Trophoblast cell (in vitro differentiated cells and primary cell): Measurements from ENCODE around the gene TMEM87B.
A peak's percentile ranks its signal among the peaks of the same experiment; 100 is the strongest.

Source experiments
- DNase-seq, 2 donors: peaks; one replicate each; pipeline ENCODE4 v3.0.0-alpha.2; 2016
- H2AFZ ChIP-seq: 2 replicates; pipeline ENCODE4 v1.6.1; 2013; ENCODE audit warnings: low read length, moderate library complexity, mild to moderate bottlenecking; ENCODE audit not compliant: insufficient read depth, poor library complexity
- H2AK5ac ChIP-seq: 2 replicates; pipeline ENCODE4 v1.6.1; 2013; ENCODE audit warnings: mild to moderate bottlenecking, low read length
- H2BK120ac ChIP-seq: 2 replicates; pipeline ENCODE4 v1.6.1; 2013; ENCODE audit warnings: low read length, mild to moderate bottlenecking, moderate library complexity; ENCODE audit not compliant: insufficient read depth, poor library complexity
- H2BK12ac ChIP-seq: 2 replicates; pipeline ENCODE4 v1.6.1; 2013; ENCODE audit warnings: mild to moderate bottlenecking, low read length, moderate library complexity
- H2BK5ac ChIP-seq: 2 replicates; pipeline ENCODE4 v1.6.1; 2013; ENCODE audit warnings: low read length, low read depth, moderate library complexity, mild to moderate bottlenecking; ENCODE audit not compliant: poor library complexity
- H3K14ac ChIP-seq: 2 replicates; pipeline ENCODE4 v1.6.1; 2013; ENCODE audit warnings: mild to moderate bottlenecking, low read length
- H3K18ac ChIP-seq: 2 replicates; pipeline ENCODE4 v1.6.1; 2013; ENCODE audit warnings: mild to moderate bottlenecking, low read length
- H3K23ac ChIP-seq: 2 replicates; pipeline ENCODE4 v1.6.1; 2013; ENCODE audit warnings: low read length
- H3K27ac ChIP-seq: 2 replicates; pipeline ENCODE4 v1.5.1; 2013; ENCODE audit warnings: low read depth, mild to moderate bottlenecking, inconsistent platforms, low read length, moderate library complexity
- H3K27me3 ChIP-seq: 2 replicates; pipeline ENCODE4 v1.6.1; 2013; ENCODE audit warnings: inconsistent platforms, mild to moderate bottlenecking, low read length, moderate library complexity; ENCODE audit not compliant: insufficient read depth
- H3K36me3 ChIP-seq, 2 experiments: 1 replicate in 1 of 2; 2 replicates in 1 of 2; pipeline ENCODE4 v1.6.1; 2013; ENCODE audit warnings: low read length in 2 of 2, mild to moderate bottlenecking in 2 of 2, moderate library complexity in 1 of 2; ENCODE audit not compliant: insufficient read depth in 2 of 2, control insufficient read depth in 1 of 2
- H3K4ac ChIP-seq: 2 replicates; pipeline ENCODE4 v1.6.1; 2013; ENCODE audit warnings: low read depth, mild to moderate bottlenecking, low read length, moderate library complexity
- H3K4me1 ChIP-seq, 2 experiments: 1 replicate in 1 of 2; 2 replicates in 1 of 2; pipeline ENCODE4 v1.6.1; 2013; ENCODE audit warnings: low read length in 2 of 2, mild to moderate bottlenecking in 2 of 2, moderate library complexity in 1 of 2; ENCODE audit not compliant: insufficient read depth in 2 of 2, control insufficient read depth in 1 of 2
- H3K4me2 ChIP-seq: 2 replicates; pipeline ENCODE4 v1.6.1; 2013; ENCODE audit warnings: inconsistent platforms, mild to moderate bottlenecking, low read length, moderate library complexity
- H3K4me3 ChIP-seq: 2 replicates; pipeline ENCODE4 v1.5.1; 2013; ENCODE audit warnings: mild to moderate bottlenecking, low read depth, low read length, inconsistent platforms
- H3K79me1 ChIP-seq: one replicate; pipeline ENCODE4 v1.6.1; 2013; ENCODE audit warnings: low read length
- H3K79me2 ChIP-seq: 2 replicates; pipeline ENCODE4 v1.6.1; 2013; ENCODE audit warnings: low read length, mild to moderate bottlenecking; ENCODE audit not compliant: control insufficient read depth, insufficient read depth, poor library complexity
- H3K9ac ChIP-seq: 2 replicates; pipeline ENCODE4 v1.6.1; 2013; ENCODE audit warnings: mild to moderate bottlenecking, low read length
- H3K9me3 ChIP-seq: 2 replicates; pipeline ENCODE4 v1.6.1; 2013; ENCODE audit warnings: low read depth, mild to moderate bottlenecking, control low read depth, inconsistent platforms, low read length; ENCODE audit not compliant: insufficient read depth
- H4K12ac ChIP-seq: 2 replicates; pipeline ENCODE4 v1.6.1; 2013; ENCODE audit warnings: low read depth, mild to moderate bottlenecking, low read length, moderate library complexity
- H4K8ac ChIP-seq: 2 replicates; pipeline ENCODE4 v1.6.1; 2013; ENCODE audit warnings: low read depth, mild to moderate bottlenecking, low read length, moderate library complexity
- H4K91ac ChIP-seq: one replicate; pipeline ENCODE4 v1.6.1; 2013; ENCODE audit warnings: low read depth, mild to moderate bottlenecking, low read length, moderate library complexity
- WGBS: extraction: QIAGEN DNeasy Blood & Tissue Kit; methylation state at CpG from one replicate; pipeline ENCODE4 v1.1.7; 2013; ENCODE audit warnings: missing lambda C conversion rate; ENCODE audit not compliant: insufficient read length, insufficient coverage; ENCODE audit errors: extremely low coverage; 5-methylcytosine and 5-hydroxymethylcytosine counted together

The TMEM87B gene

GRCh38 chr2:112144966-112145365, 89.9 kb downstream of the TMEM87B start:
- no peak overlapping the region for H4K91ac ChIP-seq
- H3K4me2 ChIP-seq: no peak overlapping the region
- H4K8ac ChIP-seq: no peak overlapping the region
- H3K14ac ChIP-seq: no peak overlapping the region
- DNase-seq: no peak
- no peaks in the 10 kb centered on the region for H3K36me3 ChIP-seq
- peaks cover 10% of the 10 kb centered on the region for H3K27me3 ChIP-seq
- WGBS: no CpG with 5 or more reads among the region's 6 CpGs
- H3K4ac ChIP-seq: no peak overlapping the region
- H3K23ac ChIP-seq: no peak overlapping the region
- H3K79me1 ChIP-seq: peaks cover 5% of the 10 kb centered on the region
- H3K27ac ChIP-seq: no peak overlapping the region
- no peaks in the 10 kb centered on the region for H3K79me2 ChIP-seq
- H3K18ac ChIP-seq: no peak overlapping the region
- H3K4me1 ChIP-seq: peaks cover 9 to 12% of the 10 kb centered on the region in 2 experiments
- H2BK120ac ChIP-seq: no peak overlapping the region
- no peak overlapping the region for H2AFZ ChIP-seq
- H2BK12ac ChIP-seq: no peak overlapping the region
- H4K12ac ChIP-seq: no peak overlapping the region
- H2BK5ac ChIP-seq: no peak overlapping the region
- H3K9me3 ChIP-seq: peaks cover 2% of the 10 kb centered on the region
- no peak overlapping the region for H3K9ac ChIP-seq
- H2AK5ac ChIP-seq: no peak overlapping the region
- no peak overlapping the region for H3K4me3 ChIP-seq

GRCh38 chr2:112147382-112148168, 92.5 kb downstream of the TMEM87B start:
- Histone ChIP-seq H3K18ac (no peak overlapping the region), H2AFZ (no peak overlapping the region), H3K27ac (no peak overlapping the region), H4K12ac (no peak overlapping the region), H3K4ac (no peak overlapping the region), H3K79me2 (no peaks in the 10 kb centered on the region), H3K9me3 (no peaks in the 10 kb centered on the region), H2BK5ac (no peak overlapping the region), H3K4me3 (no peak overlapping the region), H3K27me3 (no peaks in the 10 kb centered on the region), H3K36me3 (peaks cover 0 to 3% of the 10 kb centered on the region in 2 experiments), H2BK12ac (no peak overlapping the region), H4K91ac (no peak overlapping the region), H2BK120ac (no peak overlapping the region), H2AK5ac (no peak overlapping the region), H3K14ac (no peak overlapping the region), H3K23ac (no peak overlapping the region), H3K9ac (no peak overlapping the region), H4K8ac (no peak overlapping the region), H3K4me1 (peaks cover 17 to 19% of the 10 kb centered on the region in 2 experiments), H3K79me1 (peaks cover 11% of the 10 kb centered on the region), H3K4me2 (no peak overlapping the region)
- DNase-seq: no peak
- no CpG with 5 or more reads among the region's 17 CpGs for WGBS

- Histone ChIP-seq H3K27ac (no peak overlapping the region), H2AFZ (no peak overlapping the region), H3K79me2 (no peaks in the 10 kb centered on the region), H3K27me3 (no peaks in the 10 kb centered on the region), H3K4me1 (peaks cover 17 to 19% of the 10 kb centered on the region in 2 experiments), H3K9me3 (no peaks in the 10 kb centered on the region), H3K23ac (no peak overlapping the region), H4K8ac (no peak overlapping the region), H3K4me2 (no peak overlapping the region), H3K14ac (no peak overlapping the region), H4K12ac (no peak overlapping the region), H2BK5ac (no peak overlapping the region), H4K91ac (peak overlapping the region; percentile 1), H3K9ac (no peak overlapping the region), H2BK120ac (no peak overlapping the region), H3K4me3 (no peak overlapping the region), H2AK5ac (peak overlapping the region; percentile 6), H3K36me3 (peaks cover 0 to 3% of the 10 kb centered on the region in 2 experiments), H3K4ac (no peak overlapping the region), H2BK12ac (peak overlapping the region; percentile 3), H3K79me1 (peaks cover 11% of the 10 kb centered on the region), H3K18ac (no peak overlapping the region)
- DNase-seq: no peak
- WGBS: no CpG with 5 or more reads among the region's 2 CpGs
Measured at GRCh38 chr2:112148477-112148876, 93.4 kb downstream of the TMEM87B start.

GRCh38 chr2:112149194-112149593, 94.1 kb downstream of the TMEM87B start:
- peaks cover 17 to 19% of the 10 kb centered on the region in 2 experiments for H3K4me1 ChIP-seq

More at GRCh38 chr2:112149194-112149593, 94.1 kb downstream of the TMEM87B start:
- no peak overlapping the region for H3K9ac ChIP-seq
- DNase-seq: no peak
- no peaks in the 10 kb centered on the region for H3K9me3 ChIP-seq
- H3K4me3 ChIP-seq: no peak overlapping the region
- H2AK5ac ChIP-seq: peak overlapping the region; percentile 90
- H3K27ac ChIP-seq: peak overlapping the region; percentile 75
- H4K8ac ChIP-seq: peak overlapping the region; percentile 72
- H4K12ac ChIP-seq: no peak overlapping the region
- peak overlapping the region; percentile 97 for H2BK12ac ChIP-seq
- peak overlapping the region; percentile 57 for H3K4ac ChIP-seq
- peak overlapping the region; percentile 65 for H2BK5ac ChIP-seq
- H3K36me3 ChIP-seq: peaks cover 0 to 3% of the 10 kb centered on the region in 2 experiments
- no peak overlapping the region for H3K23ac ChIP-seq
- H2AFZ ChIP-seq: no peak overlapping the region
- H3K18ac ChIP-seq: peak overlapping the region; percentile 76
- H2BK120ac ChIP-seq: peak overlapping the region; percentile 92
- H3K14ac ChIP-seq: peak overlapping the region; percentile 51
- peaks cover 11% of the 10 kb centered on the region for H3K79me1 ChIP-seq
- peak overlapping the region; percentile 85 for H4K91ac ChIP-seq
- no peak overlapping the region for H3K4me2 ChIP-seq
- H3K79me2 ChIP-seq: no peaks in the 10 kb centered on the region
- no peaks in the 10 kb centered on the region for H3K27me3 ChIP-seq
- WGBS: no CpG with 5 or more reads among the region's 5 CpGs
